Keratinocyte (primary cell): ENCODE measurements around the gene ELL.

Experiments used
- EZH2 ChIP-seq: IDR thresholded peaks from one replicate; pipeline ENCODE4 v1.6.1; 2012; ENCODE audit warnings: inconsistent platforms, mild to moderate bottlenecking, low read length, moderate library complexity
- TF ChIP-seq, protein P1 (sequence below), 3 experiments: IDR thresholded peaks in 1 of 3; conservative IDR thresholded peaks in 1 of 3; optimal IDR thresholded peaks in 1 of 3; 2 replicates in 2 of 3; 3 replicates in 1 of 3; pipeline versions ENCODE3 to v1.5.1; 2011; ENCODE audit warnings: low read length in 3 of 3, mild to moderate bottlenecking in 3 of 3, moderate library complexity in 2 of 3, control low read depth in 1 of 3, inconsistent platforms in 1 of 3; ENCODE audit not compliant: insufficient read depth in 2 of 3; ENCODE audit errors: extremely low read depth in 1 of 3

DNA sequence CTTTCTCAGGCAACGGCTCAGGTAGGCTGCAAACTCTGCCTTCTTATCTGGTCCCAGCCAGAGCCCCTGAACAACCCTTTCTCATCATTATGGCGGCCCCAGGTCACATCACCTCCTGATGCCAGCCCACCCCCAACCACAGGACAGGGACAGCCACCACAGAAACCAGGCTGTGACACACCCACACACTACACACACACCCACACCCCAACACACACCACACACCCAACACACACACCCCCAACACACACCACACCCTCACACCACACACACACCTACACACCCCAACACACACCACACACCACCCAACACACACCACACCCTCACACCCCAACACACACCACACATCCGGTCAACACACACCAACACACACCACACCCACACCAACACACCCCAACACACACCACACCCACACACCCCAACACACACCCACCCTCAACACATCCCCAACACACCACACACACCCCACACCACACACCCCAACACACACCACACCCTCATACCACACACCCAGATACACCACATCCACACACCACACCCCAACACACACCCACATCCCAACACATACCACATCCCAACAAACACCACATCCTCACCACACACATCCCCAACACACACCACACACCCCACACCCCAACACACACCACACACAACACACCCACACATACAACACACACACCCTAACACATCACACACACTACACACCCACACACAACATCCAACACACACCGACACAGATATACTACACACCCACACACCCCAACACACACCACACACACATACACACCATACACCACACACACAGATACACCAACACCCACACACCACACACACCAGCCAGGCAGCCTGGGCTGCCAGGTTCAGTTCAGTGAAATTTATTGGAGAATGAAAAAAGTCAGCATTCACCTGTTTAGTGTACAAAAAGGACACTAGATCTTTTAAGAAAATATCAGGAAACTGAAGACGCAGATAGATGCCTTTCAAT lies 79.8 kb downstream of the ELL start:
- TF ChIP-seq, protein P1, sequence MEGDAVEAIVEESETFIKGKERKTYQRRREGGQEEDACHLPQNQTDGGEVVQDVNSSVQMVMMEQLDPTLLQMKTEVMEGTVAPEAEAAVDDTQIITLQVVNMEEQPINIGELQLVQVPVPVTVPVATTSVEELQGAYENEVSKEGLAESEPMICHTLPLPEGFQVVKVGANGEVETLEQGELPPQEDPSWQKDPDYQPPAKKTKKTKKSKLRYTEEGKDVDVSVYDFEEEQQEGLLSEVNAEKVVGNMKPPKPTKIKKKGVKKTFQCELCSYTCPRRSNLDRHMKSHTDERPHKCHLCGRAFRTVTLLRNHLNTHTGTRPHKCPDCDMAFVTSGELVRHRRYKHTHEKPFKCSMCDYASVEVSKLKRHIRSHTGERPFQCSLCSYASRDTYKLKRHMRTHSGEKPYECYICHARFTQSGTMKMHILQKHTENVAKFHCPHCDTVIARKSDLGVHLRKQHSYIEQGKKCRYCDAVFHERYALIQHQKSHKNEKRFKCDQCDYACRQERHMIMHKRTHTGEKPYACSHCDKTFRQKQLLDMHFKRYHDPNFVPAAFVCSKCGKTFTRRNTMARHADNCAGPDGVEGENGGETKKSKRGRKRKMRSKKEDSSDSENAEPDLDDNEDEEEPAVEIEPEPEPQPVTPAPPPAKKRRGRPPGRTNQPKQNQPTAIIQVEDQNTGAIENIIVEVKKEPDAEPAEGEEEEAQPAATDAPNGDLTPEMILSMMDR (optimal IDR thresholded peaks at IDR 0.05 in 1 of 3, IDR thresholded peaks at IDR 0.05 in 1 of 3, conservative IDR thresholded peaks at IDR 0.05 in 1 of 3; ENCODE audit: extremely low read depth in 1 of 3, insufficient read depth in 2 of 3, low read length in 3 of 3), result no peak
- TF ChIP-seq EZH2, result no peak
